Measurements from ENCODE around the gene PPP1R9A.

DNA sequence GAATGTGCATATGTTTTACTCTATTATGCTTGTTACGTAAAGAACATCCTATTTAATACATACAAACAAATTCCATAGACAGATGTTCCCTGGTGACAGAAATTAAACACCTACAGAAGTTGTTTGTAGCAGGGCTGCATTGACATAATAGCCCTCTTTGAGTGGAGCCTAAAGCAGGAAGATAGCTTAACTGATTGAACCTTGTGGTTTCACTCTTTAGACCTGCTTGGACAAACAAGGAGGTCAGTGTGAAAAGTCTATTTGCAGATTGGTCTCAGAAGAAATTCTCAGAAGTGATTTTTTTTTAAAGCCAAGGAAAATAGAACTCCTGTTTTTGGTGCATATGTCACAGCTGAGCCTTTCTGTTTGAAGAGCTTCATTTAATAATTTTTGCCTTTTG, 121.3 kb downstream of the PPP1R9A start:
- TF ChIP-seq TCF7L2 (IDR thresholded peaks at IDR 0.05; ENCODE audit: borderline replicate concordance, low read depth, low read length): no peak
- no peak for TF ChIP-seq ZNF146 (tag by site-specific recombination; IDR thresholded peaks at IDR 0.05)
- no peak for TF ChIP-seq ZFP69B (tag by site-specific recombination; IDR thresholded peaks at IDR 0.05)
- TF ChIP-seq HOXA7 (CRISPR knock-in tag; IDR thresholded peaks at IDR 0.05; ENCODE audit: borderline replicate concordance): no peak
- TF ChIP-seq ZNF132 (tag by site-specific recombination; IDR thresholded peaks at IDR 0.05; ENCODE audit: borderline replicate concordance): no peak
